ENCODE measurements around the gene GKN2. TPM values are rescaled to one million over a fixed set of nuclear protein-coding genes. Genes with fewer than 3 reads are reported as not detected.

GKN2 gene
- total RNA-seq, 1 experiment from 2014 or later, result not detected

DNA sequence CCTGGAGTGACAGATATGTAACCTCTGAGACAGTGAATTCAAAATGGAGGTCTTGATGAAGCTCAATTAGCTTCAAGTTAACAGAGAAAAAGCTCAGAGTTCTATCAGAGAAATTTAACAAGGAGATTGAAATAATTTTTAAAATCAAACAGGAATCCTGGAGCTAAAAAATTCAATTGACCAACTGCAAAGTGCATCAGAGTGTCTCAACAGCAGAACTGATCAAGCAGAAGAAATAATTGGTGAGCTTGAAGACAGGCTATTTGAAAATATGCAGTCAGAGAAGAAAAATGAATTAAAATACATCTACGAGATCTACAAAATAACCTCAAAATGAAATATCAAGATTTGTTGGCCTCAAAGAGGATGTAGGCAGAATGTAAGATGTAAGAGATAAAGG, 51.1 kb downstream of the GKN2 start:
- no peak overlapping the region for H3K27ac Mint-ChIP-seq
- POLR2A ChIA-PET, result no interaction called here
- CTCF ChIA-PET, result interaction anchor here (0.9 to 2.5 kb wide), 7 partner anchors 8 to 307 kb away, joined by 3 to 19 read pairs (median 5); no protein-coding TSS in a partner anchor

DNA sequence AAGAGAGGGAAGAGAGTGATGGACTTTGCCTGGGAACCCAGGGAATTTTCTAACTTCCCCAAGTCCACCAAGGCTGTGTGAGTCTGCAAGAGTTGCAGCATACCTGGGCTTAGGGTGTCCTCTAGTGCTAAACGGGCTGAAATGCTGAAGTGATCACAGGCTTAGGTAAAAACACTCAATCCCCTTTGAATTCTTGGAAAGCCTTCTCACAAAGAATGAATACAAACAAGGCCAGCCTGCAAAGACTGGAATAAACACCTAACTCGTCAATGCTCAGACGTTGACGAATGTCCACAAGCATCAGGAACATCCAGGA, 51.5 kb downstream of the GKN2 start:
- peak; percentile 21 for DNase-seq (ENCODE audit: low spot score)

More for the DNA sequence above, 51.1 kb downstream of the GKN2 start:
- H3K36me3 Mint-ChIP-seq, result peaks cover 6% of the 10 kb centered on the region
- H3K4me1 Mint-ChIP-seq, result no peaks in the 10 kb centered on the region
- DNase-seq (ENCODE audit: low spot score) (no peak), ATAC-seq (no peak)
- TF ChIP-seq FOXK1 (CRISPR knock-in tag; IDR thresholded peaks at IDR 0.05) (no peak), OVOL2 (CRISPR knock-in tag; IDR thresholded peaks at IDR 0.05; ENCODE audit: borderline replicate concordance) (no peak), ZBTB21 (CRISPR knock-in tag; IDR thresholded peaks at IDR 0.05; ENCODE audit: borderline replicate concordance) (no peak), FOXJ3 (CRISPR knock-in tag; IDR thresholded peaks at IDR 0.05; ENCODE audit: borderline replicate concordance) (no peak), CREB1 (CRISPR knock-in tag; IDR thresholded peaks at IDR 0.05) (no peak), EMX1 (CRISPR knock-in tag; IDR thresholded peaks at IDR 0.05) (no peak), RORB (CRISPR knock-in tag; IDR thresholded peaks at IDR 0.05) (no peak), NR1H2 (CRISPR knock-in tag; IDR thresholded peaks at IDR 0.05) (no peak), MYBL2 (CRISPR knock-in tag; IDR thresholded peaks at IDR 0.05) (no peak)
- TF ChIP-seq, protein P1, sequence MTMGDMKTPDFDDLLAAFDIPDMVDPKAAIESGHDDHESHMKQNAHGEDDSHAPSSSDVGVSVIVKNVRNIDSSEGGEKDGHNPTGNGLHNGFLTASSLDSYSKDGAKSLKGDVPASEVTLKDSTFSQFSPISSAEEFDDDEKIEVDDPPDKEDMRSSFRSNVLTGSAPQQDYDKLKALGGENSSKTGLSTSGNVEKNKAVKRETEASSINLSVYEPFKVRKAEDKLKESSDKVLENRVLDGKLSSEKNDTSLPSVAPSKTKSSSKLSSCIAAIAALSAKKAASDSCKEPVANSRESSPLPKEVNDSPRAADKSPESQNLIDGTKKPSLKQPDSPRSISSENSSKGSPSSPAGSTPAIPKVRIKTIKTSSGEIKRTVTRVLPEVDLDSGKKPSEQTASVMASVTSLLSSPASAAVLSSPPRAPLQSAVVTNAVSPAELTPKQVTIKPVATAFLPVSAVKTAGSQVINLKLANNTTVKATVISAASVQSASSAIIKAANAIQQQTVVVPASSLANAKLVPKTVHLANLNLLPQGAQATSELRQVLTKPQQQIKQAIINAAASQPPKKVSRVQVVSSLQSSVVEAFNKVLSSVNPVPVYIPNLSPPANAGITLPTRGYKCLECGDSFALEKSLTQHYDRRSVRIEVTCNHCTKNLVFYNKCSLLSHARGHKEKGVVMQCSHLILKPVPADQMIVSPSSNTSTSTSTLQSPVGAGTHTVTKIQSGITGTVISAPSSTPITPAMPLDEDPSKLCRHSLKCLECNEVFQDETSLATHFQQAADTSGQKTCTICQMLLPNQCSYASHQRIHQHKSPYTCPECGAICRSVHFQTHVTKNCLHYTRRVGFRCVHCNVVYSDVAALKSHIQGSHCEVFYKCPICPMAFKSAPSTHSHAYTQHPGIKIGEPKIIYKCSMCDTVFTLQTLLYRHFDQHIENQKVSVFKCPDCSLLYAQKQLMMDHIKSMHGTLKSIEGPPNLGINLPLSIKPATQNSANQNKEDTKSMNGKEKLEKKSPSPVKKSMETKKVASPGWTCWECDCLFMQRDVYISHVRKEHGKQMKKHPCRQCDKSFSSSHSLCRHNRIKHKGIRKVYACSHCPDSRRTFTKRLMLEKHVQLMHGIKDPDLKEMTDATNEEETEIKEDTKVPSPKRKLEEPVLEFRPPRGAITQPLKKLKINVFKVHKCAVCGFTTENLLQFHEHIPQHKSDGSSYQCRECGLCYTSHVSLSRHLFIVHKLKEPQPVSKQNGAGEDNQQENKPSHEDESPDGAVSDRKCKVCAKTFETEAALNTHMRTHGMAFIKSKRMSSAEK (CRISPR knock-in tag; IDR thresholded peaks at IDR 0.05; ENCODE audit: borderline replicate concordance), result no peak
- TF ChIP-seq, protein P2, sequence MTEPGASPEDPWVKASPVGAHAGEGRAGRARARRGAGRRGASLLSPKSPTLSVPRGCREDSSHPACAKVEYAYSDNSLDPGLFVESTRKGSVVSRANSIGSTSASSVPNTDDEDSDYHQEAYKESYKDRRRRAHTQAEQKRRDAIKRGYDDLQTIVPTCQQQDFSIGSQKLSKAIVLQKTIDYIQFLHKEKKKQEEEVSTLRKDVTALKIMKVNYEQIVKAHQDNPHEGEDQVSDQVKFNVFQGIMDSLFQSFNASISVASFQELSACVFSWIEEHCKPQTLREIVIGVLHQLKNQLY (CRISPR knock-in tag; IDR thresholded peaks at IDR 0.05), result no peak
- TF ChIP-seq, protein P3, sequence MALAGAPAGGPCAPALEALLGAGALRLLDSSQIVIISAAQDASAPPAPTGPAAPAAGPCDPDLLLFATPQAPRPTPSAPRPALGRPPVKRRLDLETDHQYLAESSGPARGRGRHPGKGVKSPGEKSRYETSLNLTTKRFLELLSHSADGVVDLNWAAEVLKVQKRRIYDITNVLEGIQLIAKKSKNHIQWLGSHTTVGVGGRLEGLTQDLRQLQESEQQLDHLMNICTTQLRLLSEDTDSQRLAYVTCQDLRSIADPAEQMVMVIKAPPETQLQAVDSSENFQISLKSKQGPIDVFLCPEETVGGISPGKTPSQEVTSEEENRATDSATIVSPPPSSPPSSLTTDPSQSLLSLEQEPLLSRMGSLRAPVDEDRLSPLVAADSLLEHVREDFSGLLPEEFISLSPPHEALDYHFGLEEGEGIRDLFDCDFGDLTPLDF (CRISPR knock-in tag; IDR thresholded peaks at IDR 0.05), result no peak
- TF ChIP-seq, protein P4, sequence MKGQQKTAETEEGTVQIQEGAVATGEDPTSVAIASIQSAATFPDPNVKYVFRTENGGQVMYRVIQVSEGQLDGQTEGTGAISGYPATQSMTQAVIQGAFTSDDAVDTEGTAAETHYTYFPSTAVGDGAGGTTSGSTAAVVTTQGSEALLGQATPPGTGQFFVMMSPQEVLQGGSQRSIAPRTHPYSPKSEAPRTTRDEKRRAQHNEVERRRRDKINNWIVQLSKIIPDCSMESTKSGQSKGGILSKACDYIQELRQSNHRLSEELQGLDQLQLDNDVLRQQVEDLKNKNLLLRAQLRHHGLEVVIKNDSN (CRISPR knock-in tag; IDR thresholded peaks at IDR 0.05), result no peak
- H3K27me3 Mint-ChIP-seq (ENCODE audit: low read depth), result no peaks in the 10 kb centered on the region; the same call in none of the 2 replicates
- H3K9me3 Mint-ChIP-seq, result peaks cover 20% of the 10 kb centered on the region
- H3K4me3 Mint-ChIP-seq, result no peak overlapping the region

More for the DNA sequence above, 51.5 kb downstream of the GKN2 start:
- Mint-ChIP-seq H3K36me3 (peaks cover 6% of the 10 kb centered on the region), H3K27me3 (ENCODE audit: low read depth) (no peaks in the 10 kb centered on the region; the same call in none of the 2 replicates), H3K4me1 (no peaks in the 10 kb centered on the region), H3K4me3 (no peak overlapping the region), H3K9me3 (peaks cover 20% of the 10 kb centered on the region), H3K27ac (no peak overlapping the region)
- ChIA-PET POLR2A (no interaction called here), CTCF (interaction anchor here (0.9 to 2.5 kb wide), 8 partner anchors 8 to 438 kb away, joined by 3 to 19 read pairs (median 4); no protein-coding TSS in a partner anchor)
- peak; percentile 95 for ATAC-seq
- TF ChIP-seq EMX1 (CRISPR knock-in tag; IDR thresholded peaks at IDR 0.05) (no peak), PRRX2 (CRISPR knock-in tag; IDR thresholded peaks at IDR 0.05) (no peak)
- TF ChIP-seq, protein P5, sequence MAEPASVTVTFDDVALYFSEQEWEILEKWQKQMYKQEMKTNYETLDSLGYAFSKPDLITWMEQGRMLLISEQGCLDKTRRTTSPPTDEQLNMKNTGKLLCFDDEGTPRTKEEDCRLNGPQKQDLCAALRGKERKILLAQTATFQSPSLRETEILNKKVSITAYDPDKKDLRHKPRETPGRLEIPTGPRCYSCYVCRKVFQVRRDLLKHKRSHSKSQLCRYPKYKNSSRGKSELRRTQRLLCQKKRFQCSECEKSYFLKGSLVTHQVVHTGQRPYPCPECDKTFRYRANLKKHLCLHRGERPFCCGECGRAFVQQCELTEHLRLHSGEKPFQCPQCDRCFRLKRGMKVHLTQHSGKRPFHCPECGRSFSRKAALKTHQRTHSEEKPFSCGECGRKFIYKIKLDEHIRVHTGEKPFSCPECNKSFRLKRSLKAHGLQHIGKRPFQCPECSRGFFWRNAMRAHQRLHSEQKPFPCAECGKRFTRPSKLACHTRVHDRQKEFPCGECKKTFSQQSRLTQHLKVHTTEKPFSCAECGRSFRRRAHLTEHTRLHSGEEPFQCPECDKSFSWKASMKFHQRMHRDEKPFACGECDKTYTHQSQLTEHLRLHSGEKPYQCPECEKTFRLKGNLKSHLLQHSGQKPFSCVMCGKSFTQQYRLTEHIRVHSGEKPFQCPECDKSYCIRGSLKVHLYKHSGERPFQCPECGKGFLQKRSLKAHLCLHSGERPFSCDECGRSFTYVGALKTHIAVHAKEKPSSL (CRISPR knock-in tag; conservative IDR thresholded peaks at IDR 0.05), result peak; percentile 72

Measured in WTC11 (cell line).